ENCODE data around the gene FBLN1.

Gene FBLN1

GRCh38 chr22:45504373-45505341, 2.0 kb downstream of the FBLN1 start:
- no peak for DNase-seq (ENCODE audit: low read depth in 2 of 2)

DNA sequence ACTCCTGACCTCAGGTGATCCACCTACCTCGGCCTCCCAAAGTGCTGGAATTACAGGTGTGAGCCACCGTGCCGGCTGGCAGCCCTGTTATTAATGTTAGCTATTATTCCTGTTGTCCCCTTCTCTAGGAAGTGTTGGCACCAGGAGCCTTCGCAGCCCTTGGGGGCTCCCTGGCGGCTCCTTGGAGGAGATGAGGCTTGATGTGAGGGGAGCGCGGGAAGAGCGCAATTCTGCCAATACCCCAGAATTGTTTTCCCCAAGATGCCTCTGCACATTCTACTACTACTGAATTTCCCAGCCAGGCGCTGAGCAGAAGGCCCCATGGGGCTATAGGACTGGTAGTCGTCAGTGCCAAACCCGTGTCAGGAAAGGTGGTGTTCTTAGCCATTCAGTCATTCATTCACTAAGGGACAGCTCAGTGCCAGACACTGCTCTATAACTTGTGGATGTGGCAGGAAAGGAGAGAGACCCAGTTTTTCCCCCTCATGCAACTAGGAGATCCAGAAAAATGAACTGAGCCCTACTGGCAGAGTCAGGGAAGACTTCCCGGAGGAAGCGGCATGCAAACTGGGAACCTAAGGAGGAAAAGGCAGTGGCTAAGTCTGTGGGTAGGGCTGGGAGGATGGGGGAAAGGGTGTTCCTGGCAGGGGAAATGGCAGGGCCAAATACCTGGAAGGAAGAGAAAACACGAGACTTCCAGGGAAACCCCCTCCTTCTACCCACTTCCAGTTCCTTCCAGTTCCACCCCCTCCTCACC, 3.5 kb downstream of the FBLN1 start:
- DNase-seq (ENCODE audit: low read depth in 2 of 2): no peak

DNA sequence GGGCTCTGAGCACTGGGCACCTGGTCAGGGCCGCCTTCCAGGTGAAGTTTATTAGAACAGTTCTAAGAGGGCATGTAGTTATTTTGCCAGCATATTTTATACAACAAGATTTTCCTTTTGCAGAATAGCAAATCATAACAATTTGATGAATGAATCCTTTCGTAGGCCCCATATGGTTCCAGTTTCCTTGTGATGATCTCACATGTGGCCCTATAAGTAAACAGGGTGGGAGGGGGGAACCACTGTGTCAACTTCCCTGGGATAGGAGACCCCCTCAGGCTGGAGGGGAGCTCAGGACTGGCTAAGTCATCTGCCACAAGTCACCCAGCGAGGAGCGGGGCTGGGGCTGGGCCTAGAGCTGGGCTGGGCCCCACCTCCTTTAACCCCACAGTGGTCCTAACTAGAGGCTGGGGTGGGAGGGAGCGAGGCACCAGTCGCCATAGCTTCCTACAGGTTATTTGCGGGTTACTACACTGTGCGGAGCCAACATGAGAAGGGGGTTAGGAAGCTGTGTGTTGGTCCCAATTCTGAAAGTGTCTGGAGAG, 4.2 kb downstream of the FBLN1 start:
- DNase-seq (ENCODE audit: low read depth in 2 of 2): no peak

- DNase-seq (ENCODE audit: low read depth in 2 of 2): no peak
Observed at GRCh38 chr22:45507798-45508197, 5.1 kb downstream of the FBLN1 start.

DNA sequence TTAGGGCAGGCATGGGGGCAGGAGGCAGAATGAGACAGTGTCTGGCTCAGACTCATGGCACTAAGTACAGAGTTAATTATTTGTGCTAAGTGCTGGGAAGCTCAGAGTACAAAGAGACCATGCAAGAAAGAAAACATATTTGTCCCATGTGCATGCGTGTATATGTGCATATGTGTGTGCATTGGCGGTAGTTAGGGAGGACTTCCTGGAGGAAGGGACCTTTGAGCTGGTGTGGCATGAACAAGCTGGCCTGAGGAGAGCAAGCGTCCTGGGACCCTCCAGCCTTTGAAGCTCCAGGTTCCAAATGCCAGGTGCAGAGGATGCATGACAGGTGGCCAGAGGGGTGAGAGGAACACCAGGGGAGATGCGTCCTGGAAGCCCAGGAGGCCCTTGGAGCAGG, 6.1 kb downstream of the FBLN1 start:
- DNase-seq (ENCODE audit: low read depth in 2 of 2): no peak

DNA sequence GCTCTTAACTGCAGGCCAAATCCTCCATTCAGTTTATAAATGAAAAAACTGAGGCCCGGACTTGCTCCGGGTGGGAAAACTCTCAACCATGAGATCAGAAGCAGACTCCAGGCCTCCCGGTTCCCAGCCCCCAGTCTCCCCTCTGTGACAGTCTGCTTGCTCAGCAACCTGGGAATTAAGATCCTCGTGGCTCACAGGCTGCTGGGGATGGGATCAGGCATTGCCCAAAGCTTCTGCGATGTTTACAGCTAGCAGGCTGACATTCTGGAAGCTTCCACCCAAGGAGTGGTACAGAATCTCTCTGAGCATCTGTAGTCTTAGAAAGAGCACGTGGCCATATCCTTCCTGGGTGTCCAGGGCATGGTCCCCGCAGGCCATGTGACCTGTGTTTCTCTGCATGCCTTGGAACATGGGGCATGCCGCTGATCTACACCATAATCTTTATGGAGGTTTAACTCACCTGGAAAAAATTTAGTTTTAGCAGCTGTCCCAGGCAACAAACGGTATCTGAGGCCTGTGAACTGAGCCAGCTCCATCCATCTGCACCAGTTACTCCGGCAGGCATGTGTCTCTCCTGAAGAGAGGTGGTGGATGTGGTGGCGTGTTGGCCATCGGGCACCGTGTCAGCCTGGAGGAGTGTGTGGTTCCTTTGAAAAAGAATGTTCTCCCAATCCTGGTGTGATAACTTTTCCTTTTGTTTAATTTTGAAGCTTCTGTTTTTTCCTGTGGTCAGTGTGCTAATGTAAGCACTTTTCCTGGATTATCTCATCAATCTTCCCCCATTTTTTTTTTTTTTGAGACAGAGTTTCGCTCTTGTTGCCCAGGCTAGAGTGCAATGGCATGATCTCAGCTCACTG, 7.9 kb downstream of the FBLN1 start:
- no peak for DNase-seq (ENCODE audit: low read depth in 2 of 2)

- DNase-seq (ENCODE audit: low read depth in 2 of 2): no peak
Observed at GRCh38 chr22:45511847-45512261, 9.2 kb downstream of the FBLN1 start.

GRCh38 chr22:45512363-45512762, 9.7 kb downstream of the FBLN1 start:
- no peak for DNase-seq (ENCODE audit: low read depth in 2 of 2)

DNA sequence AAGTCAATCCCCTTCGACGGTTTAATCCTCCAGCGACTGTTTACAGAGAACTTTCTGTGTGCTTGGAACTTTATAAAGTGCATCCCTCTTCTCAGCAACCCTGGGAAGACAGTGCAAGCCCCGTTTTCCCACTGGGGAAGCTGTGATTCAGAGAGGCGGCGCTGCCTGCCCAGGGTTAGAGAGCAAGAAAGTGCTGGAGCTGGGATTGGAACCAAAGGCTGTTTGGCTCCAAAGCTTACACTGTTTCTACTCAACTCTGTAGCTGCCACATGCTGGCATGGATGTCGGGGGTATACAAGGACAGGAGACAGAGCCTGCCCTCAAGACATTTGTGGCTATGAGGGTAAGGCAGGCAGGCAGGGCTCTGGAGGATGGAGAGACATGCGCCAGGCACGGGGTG, 13.0 kb downstream of the FBLN1 start:
- no peak for DNase-seq (ENCODE audit: low read depth in 2 of 2)

DNA sequence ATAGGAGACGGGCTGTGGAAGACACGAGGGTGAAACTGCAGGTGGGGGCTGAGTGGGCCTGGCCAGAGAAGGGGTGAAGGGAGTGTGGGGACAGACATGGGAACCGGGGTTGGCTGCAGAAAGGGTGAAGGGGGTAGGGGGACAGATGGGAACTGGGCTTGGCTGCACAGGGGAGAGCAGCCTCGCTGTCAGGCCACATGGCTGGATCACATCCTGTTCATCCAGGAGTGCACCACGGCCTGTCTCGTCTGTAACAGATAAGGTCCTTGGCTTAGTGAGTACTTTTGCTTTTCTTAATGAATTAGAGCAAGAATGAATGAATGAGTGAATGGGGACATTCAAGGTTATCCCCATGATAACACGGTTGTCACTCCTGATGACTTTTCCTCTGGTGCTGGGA, 13.5 kb downstream of the FBLN1 start:
- no peak for DNase-seq (ENCODE audit: low read depth in 2 of 2)

DNA sequence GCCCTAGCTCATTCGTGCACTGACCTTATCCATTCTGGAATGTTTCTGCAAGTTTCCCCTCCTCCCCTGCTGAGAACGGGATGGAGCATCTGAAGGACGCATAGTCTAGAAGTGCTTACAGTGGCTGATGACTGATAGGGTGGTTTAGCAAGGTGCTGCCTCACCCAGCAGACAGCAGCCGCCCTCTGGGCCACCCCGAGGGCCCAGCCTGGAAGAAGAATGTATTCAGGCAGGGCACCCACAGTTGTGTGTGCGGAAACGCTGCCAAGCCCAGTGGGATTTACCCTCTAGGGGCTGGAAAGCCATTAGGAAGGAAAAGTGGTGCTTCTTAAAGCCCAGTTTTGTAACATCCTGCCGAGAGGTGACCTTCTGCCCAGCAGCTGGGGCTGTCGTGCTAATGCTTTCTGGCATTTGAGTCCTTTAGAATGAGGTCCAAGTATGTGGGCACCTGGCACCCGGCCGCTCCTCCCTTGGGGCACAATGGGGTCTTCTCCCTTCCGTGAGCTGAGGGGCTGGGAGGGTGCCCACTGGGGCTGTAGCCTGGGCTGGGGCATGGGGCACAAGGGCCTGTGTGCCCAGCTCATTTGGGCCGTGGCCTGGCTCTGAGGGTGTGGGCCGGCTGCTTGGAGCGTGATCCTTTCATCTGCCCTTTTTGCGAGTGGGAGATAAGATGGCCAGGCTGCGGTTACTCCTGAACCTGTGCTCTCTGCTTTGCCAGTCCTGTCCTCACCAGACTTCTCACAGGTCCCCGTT, 14.4 kb downstream of the FBLN1 start:
- no peak for DNase-seq (ENCODE audit: low read depth in 2 of 2)

GRCh38 chr22:45518136-45518535, 15.5 kb downstream of the FBLN1 start:
- DNase-seq (ENCODE audit: low read depth in 2 of 2): no peak

DNA sequence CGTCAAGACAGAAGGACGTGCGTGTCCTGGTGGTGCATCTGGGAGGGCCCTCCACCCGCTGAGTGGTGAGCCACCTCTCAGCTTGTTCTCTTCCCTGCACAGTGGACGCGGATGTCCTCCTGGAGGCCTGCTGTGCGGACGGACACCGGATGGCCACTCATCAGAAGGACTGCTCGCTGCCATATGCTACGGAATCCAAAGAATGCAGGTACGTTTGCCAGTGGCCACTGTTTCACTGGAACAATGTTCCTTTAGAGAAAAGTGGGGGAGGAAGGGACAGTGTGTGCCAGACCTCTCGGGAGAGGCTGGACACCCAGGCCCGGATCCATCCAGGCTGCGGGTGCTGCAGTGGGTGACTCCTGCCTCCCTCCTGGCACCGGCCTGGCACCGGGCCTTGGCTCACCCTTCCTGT, 15.9 kb downstream of the FBLN1 start:
- DNase-seq (ENCODE audit: low read depth in 2 of 2): no peak

GRCh38 chr22:45521178-45521577, 18.5 kb downstream of the FBLN1 start:
- no peak for DNase-seq (ENCODE audit: low read depth in 2 of 2)

DNA sequence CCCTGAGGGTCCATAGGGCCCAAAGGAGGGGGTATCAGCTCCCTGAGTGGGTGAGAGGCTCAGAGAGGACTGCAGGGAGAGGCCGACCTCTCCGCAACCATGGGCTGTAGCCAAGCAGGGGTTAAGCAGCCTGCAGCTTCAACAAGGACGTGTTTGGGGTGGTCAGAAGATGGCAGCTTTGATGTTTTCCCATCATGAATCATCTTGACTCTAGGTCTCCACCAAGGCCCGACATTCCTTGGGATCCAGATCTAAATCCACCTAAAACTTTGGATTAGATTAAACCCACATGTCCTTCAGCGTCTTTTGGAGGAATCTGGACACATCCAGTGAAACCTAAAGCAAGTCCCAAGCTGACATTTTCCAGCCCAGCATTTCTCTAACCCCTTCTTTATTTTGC, 19.8 kb downstream of the FBLN1 start:
- DNase-seq (ENCODE audit: low read depth in 2 of 2): no peak

- no peak for DNase-seq (ENCODE audit: low read depth in 2 of 2)
Observed at GRCh38 chr22:45524157-45524556, 21.5 kb downstream of the FBLN1 start.

GRCh38 chr22:45524966-45525365, 22.3 kb downstream of the FBLN1 start:
- no peak for DNase-seq (ENCODE audit: low read depth in 2 of 2)

- no peak for DNase-seq (ENCODE audit: low read depth in 2 of 2)
Observed at GRCh38 chr22:45525480-45525879, 22.8 kb downstream of the FBLN1 start.

DNA sequence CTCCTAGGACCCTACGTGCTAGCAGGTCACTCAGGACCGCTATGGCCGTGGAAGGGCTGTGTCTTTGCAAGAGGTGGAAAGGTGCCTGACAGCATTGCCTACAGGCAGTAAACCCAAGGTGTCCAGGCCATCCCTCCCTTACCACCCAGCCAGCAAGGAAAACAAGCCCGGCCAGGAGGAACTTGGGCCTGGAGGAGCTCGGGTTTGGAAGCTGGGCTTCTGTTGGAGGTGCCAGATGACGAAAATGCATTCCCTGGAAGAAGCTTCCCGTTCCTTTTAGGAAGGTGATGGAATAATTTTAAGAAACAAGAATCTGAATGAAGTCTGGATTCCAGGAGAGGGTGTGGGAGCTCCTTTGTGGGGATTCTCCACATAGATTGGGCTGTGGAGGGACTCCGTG, 23.6 kb downstream of the FBLN1 start:
- DNase-seq (ENCODE audit: low read depth in 2 of 2): no peak

GRCh38 chr22:45526768-45527360, 24.2 kb downstream of the FBLN1 start:
- DNase-seq (ENCODE audit: low read depth in 2 of 2): no peak

DNA sequence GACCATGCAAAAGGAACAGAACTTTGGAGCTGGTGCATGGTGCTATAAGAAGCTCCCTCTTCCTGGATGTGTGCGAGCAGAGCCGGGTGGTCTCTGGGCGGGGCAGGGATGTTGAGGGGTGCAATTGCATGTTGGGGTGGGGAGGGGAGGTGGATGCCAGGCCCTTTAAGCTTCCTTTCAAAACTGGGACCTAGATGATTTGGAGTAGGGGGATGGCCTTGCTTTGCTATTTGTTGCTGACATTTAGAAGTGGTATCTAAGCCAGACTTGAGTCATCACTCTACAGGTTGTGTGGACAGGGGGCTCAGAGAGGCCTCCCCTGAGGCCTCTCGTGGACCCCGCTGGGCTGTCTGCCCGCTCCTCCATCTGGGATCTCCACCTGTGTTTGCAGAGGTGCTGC, 24.8 kb downstream of the FBLN1 start:
- no peak for DNase-seq (ENCODE audit: low read depth in 2 of 2)

Data from stimulated activated CD8-positive, alpha-beta memory T cell treated with anti-CD3 and anti-CD28 coated beads, Interleukin-15, amount 100 ng/mL, for 4 hours (primary cell).